K562 (cell line): ENCODE results near the gene TULP1. TPM values are rescaled to one million over a fixed set of nuclear protein-coding genes. Genes with fewer than 3 reads are reported as not detected.

Experiments
- BACH1 ChIP-seq: fragments of 200-800 bp; sonication (Bioruptor generic); IDR thresholded peaks from 2 replicates; pipeline ENCODE4 v1.6.1; 2016; ENCODE audit warnings: missing genetic modification characterization, missing compliant biosample characterization
- CHD4 ChIP-seq: fragments of 200-600 bp; sonication (generic); IDR thresholded peaks from 3 replicates; pipeline ENCODE4 v1.6.1; 2012; ENCODE audit warnings: low read depth, mild to moderate bottlenecking, mixed read lengths, low read length, inconsistent platforms; ENCODE audit not compliant: insufficient read depth, insufficient replicate concordance, poor library complexity, severe bottlenecking
- EP400 ChIP-seq: fragments of 450-650 bp; IDR thresholded peaks from 2 replicates; pipeline ENCODE4 v1.6.1; 2017; ENCODE audit warnings: antibody characterized with exemption, mild to moderate bottlenecking, moderate library complexity
- HMBOX1 ChIP-seq: sonication (generic); IDR thresholded peaks from 2 replicates; pipeline ENCODE4 v1.6.1; 2016
- KLF6 ChIP-seq: fragments of 250-450 bp; sonication (Bioruptor Pico); IDR thresholded peaks from 2 replicates; pipeline ENCODE4 v1.4.0; 2020; ENCODE audit warnings: mild to moderate bottlenecking, moderate library complexity, borderline replicate concordance
- MTA3 ChIP-seq: fragments of 450-650 bp; formaldehyde crosslinking; IDR thresholded peaks from 2 replicates; pipeline ENCODE4 v1.6.1; 2017; ENCODE audit warnings: mild to moderate bottlenecking, borderline replicate concordance
- MXI1 ChIP-seq: IDR thresholded peaks from 2 replicates; pipeline ENCODE4 v1.6.1; 2011; ENCODE audit warnings: low read depth, mild to moderate bottlenecking, improper control_type of control experiment, low read length
- NFRKB ChIP-seq: fragments of 450-650 bp; IDR thresholded peaks from 2 replicates; pipeline ENCODE4 v1.6.1; 2016; ENCODE audit warnings: low read depth
- PML ChIP-seq: IDR thresholded peaks from 2 replicates; pipeline ENCODE4 v1.6.1; 2012; ENCODE audit warnings: low read length, inconsistent platforms
- POU5F1 ChIP-seq: fragments of 150-350 bp; IDR thresholded peaks from 2 replicates; pipeline ENCODE4 v1.6.1; 2014; ENCODE audit warnings: borderline replicate concordance, low read length, low read depth, mild to moderate bottlenecking; ENCODE audit not compliant: partially characterized antibody
- TCF15 ChIP-seq: fragments of 250-450 bp; sonication (Bioruptor Pico); IDR thresholded peaks from 2 replicates; pipeline ENCODE4 v1.8.0; 2022; ENCODE audit warnings: moderate library complexity, mild to moderate bottlenecking, inconsistent platforms
- ZBTB40 ChIP-seq, 2 experiments: fragments of 450-650 bp in 1 of 2; sonication (generic) in 1 of 2; formaldehyde crosslinking in 1 of 2; IDR thresholded peaks; 2 replicates each; pipeline versions ENCODE4 v1.7.1 to v1.9.0; 2016 to 2022; ENCODE audit warnings: inconsistent platforms in 1 of 2, mild to moderate bottlenecking in 1 of 2, missing genetic modification reagents in 1 of 2
- ZBTB8A ChIP-seq: fragments of 450-650 bp; IDR thresholded peaks from 2 replicates; pipeline ENCODE4 v1.6.1; 2018; ENCODE audit warnings: mild to moderate bottlenecking, moderate library complexity; ENCODE audit not compliant: partially characterized antibody
- ZNF184 ChIP-seq: sonication (generic); formaldehyde crosslinking; IDR thresholded peaks from 2 replicates; pipeline ENCODE4 v1.5.0; 2020; ENCODE audit warnings: missing genetic modification reagents
- ZNF398 ChIP-seq: fragments of 250-450 bp; sonication (Bioruptor Pico); IDR thresholded peaks from 2 replicates; pipeline ENCODE4 v1.8.0; 2021; ENCODE audit warnings: moderate library complexity, mild to moderate bottlenecking, inconsistent platforms
- ZNF699 ChIP-seq: fragments of 250-450 bp; sonication (Bioruptor Pico); IDR thresholded peaks from 2 replicates; pipeline ENCODE4 v1.8.0; 2021; ENCODE audit warnings: mild to moderate bottlenecking, moderate library complexity; ENCODE audit not compliant: insufficient replicate concordance
- polyA plus RNA-seq, 8 experiments: library from polyadenylated mRNA; depleted of rRNA in 4 of 8; stranded (reverse) in 5 of 8; unstranded in 3 of 8; fragments of >200 nt; fragmentation: Nextera tagmentation in 2 of 8; fragmentation: Illumina TruSeq in 1 of 8; extraction: Ambion mirVana in 2 of 8; extraction: Trizol in 1 of 8; gene quantifications; 2 replicates each; pipeline versions ENCODE4 v1.2.1 to v1.2.3, GENCODE V29; 2011 to 2014; ENCODE audit warnings: inconsistent platforms in 1 of 8, missing spikeins in 1 of 8
- total RNA-seq, 7 experiments: library from RNA; depleted of rRNA in 6 of 7; stranded (reverse); fragments of >200 nt in 6 of 7; fragmentation: Illumina TruSeq in 2 of 7; extraction: Trizol in 2 of 7; gene quantifications; 2 replicates each; pipeline versions ENCODE4 v1.2.1 to v1.2.3, GENCODE V29; 2011 to 2021; ENCODE audit warnings: low replicate concordance in 1 of 7

Gene TULP1
- total and polyA plus RNA-seq, 9 of the 15 experiments (the other 6 are each of a cell fraction or from before 2014, with no cell fraction given) = 0.06 to 0.17 (median 0.09) TPM; not detected in 6

- TF ChIP-seq TCF15 (no peak), HMBOX1 (no peak), BACH1 (no peak), ZNF398 (CRISPR knock-in tag) (no peak), EP400 (peak; percentile 35; the same call in 1 of the 2 replicates), NFRKB (no peak), ZNF184 (no peak), ZBTB8A (no peak), MTA3 (no peak), KLF6 (CRISPR knock-in tag) (no peak), CHD4 (no peak), ZBTB40 (IDR thresholded peaks at IDR 0.05) (0 out of 2 replicates have a peak, but pooled peaks have one; percentile 42), ZBTB40 (CRISPR knock-in tag; IDR thresholded peaks at IDR 0.05) (no peak), ZNF699 (CRISPR knock-in tag) (no peak), POU5F1 (no peak), PML (0 out of 2 replicates have a peak, but pooled peaks have one; percentile 13), MXI1 (peak; percentile 49; the same call in 1 of the 2 replicates)
These were observed 59.5 kb downstream of the TULP1 start (continued) for GRCh38 chr6:35453236-35453635.
